GM13977 (cell line): ENCODE results near the gene CCDC88B.
A peak's percentile ranks its signal among the peaks of the same experiment; 100 is the strongest.

Experiments
- DNase-seq: peaks from one replicate; pipeline ENCODE4 v3.0.0; 2012; ENCODE audit warnings: low spot score
- in situ Hi-C: fragments of 300-500 bp; cut with MboI; formaldehyde crosslinking; loops from one replicate; pipeline ENCODE4 v1.12.0; 2022; ENCODE audit warnings: low sequenced_read_pairs, low pct_unique_long_range_greater_than_20kb, mixed read lengths, inconsistent platforms; ENCODE audit not compliant: unreplicated experiment
- TF ChIP-seq, protein P1 (sequence below): IDR thresholded peaks from 2 replicates; pipeline ENCODE4 v1.5.1; 2012; ENCODE audit warnings: mild to moderate bottlenecking, control low read depth; ENCODE audit not compliant: insufficient read depth; ENCODE audit errors: extremely low read depth, missing control alignments

The CCDC88B gene

DNA sequence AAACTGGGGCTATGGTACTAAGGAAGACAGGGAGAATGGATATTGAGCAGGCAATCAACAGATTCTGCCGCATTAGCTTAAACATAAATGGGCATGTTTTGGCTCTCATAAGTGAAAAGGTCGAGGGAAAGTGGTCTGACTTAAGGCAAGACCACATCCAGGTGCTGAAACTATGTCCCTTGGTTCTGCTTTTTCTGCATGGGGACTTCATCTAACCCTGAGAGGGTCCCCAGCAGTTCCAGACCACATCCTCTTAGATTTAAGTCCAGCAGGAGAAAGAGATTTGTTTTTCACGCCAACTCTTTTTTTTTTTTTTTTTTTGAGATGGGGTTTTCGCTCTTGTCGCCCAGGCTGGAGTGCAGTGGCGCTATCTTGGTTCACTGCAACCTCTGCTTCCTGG is 24.4 kb downstream of the CCDC88B start:
- peak; percentile 37 for DNase-seq
- in situ Hi-C loops = no loop called here
- TF ChIP-seq, protein P1, sequence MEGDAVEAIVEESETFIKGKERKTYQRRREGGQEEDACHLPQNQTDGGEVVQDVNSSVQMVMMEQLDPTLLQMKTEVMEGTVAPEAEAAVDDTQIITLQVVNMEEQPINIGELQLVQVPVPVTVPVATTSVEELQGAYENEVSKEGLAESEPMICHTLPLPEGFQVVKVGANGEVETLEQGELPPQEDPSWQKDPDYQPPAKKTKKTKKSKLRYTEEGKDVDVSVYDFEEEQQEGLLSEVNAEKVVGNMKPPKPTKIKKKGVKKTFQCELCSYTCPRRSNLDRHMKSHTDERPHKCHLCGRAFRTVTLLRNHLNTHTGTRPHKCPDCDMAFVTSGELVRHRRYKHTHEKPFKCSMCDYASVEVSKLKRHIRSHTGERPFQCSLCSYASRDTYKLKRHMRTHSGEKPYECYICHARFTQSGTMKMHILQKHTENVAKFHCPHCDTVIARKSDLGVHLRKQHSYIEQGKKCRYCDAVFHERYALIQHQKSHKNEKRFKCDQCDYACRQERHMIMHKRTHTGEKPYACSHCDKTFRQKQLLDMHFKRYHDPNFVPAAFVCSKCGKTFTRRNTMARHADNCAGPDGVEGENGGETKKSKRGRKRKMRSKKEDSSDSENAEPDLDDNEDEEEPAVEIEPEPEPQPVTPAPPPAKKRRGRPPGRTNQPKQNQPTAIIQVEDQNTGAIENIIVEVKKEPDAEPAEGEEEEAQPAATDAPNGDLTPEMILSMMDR = no peak

- no peak for DNase-seq
- TF ChIP-seq, protein P1 = no peak
- in situ Hi-C loops = no loop called here
Measured at GRCh38 chr11:64364911-64365310, 24.9 kb downstream of the CCDC88B start.

DNA sequence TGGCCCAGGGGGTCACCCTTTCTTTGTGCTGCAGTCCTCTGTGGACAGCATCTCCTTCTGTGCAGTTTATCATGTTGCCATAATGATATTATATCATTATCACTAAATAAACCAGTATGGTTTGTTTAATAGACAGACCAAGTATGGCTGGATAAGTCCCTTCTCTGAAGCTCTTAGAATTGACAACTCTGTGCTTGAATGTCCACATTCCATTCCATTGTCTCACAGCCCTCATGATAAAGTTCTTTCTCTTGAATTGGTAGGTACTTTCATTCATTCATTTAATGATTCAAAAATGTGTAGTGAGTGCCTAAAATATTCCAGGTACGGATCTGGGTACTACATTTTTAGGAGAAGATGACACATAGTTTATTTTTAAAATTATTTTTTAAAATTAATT is 26.7 kb downstream of the CCDC88B start:
- in situ Hi-C loops = no loop called here
- no peak for DNase-seq
- TF ChIP-seq, protein P1 = no peak

- TF ChIP-seq, protein P1 = no peak
- DNase-seq = no peak
- in situ Hi-C loops = no loop called here
Measured at GRCh38 chr11:64367931-64368672, 28.1 kb downstream of the CCDC88B start.

DNA sequence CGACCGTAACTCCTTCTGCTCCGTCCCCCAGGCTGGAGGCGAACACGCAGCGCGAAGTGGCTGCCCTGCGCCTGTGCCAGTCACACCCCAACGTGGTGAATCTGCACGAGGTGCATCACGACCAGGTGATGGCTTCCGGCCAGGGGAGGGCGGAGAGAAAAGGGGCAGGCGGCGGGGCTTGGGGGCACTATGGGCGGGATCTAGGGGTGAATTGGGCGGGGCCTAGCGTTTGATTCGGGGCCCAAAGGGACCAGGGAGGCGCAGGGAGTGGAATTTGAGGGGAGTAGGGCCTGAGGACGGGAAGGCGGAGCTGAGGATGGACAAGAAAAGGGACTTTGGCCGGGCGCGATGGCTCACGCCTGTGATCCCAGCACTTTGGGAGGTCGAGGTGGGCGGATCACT is 28.7 kb downstream of the CCDC88B start:
- peak; percentile 42 for DNase-seq
- in situ Hi-C loops = no loop called here
- TF ChIP-seq, protein P1 = no peak

DNA sequence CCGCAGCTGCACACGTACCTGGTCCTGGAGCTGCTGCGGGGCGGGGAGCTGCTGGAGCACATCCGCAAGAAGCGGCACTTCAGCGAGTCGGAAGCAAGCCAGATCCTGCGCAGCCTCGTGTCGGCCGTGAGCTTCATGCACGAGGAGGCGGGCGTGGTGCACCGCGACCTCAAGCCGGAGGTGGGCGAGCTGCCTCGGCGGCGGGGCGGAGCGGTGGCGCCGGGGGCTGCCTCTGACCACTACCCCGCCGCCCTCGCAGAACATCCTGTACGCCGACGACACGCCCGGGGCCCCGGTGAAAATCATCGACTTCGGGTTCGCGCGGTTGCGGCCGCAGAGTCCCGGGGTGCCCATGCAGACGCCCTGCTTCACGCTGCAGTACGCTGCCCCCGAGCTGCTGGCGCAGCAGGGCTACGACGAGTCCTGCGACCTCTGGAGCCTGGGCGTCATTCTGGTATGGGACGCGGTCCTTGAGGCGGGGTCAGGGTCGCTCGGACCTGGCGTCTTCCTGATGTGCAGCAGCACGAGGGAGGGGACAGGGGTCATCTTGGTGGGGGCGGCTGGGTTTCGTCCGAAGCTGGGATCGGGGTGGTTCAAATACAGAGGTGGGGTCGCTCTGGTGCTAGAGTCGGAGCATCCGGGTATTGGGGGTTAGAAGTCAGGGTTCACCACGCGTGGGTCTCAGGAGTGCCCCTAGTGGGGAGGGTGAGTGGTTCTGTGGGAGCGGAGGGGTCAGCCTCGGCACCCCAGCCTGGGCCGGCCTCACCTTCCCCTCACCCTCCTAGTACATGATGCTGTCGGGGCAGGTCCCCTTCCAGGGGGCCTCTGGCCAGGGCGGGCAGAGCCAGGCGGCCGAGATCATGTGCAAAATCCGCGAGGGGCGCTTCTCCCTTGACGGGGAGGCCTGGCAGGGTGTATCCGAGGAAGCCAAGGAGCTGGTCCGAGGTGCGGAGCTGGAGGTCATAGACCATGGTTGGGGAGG is 29.7 kb downstream of the CCDC88B start:
- DNase-seq = peak; percentile 34
- TF ChIP-seq, protein P1 = no peak
- in situ Hi-C loops = no loop called here
